Ishikawa (cell line): ENCODE results near the gene FGD3.

ENCODE experiments used
- CEBPB ChIP-seq: IDR thresholded peaks from 2 replicates; pipeline ENCODE4 v1.6.1; 2012
- CREB1 ChIP-seq: IDR thresholded peaks from 2 replicates; pipeline ENCODE4 v1.6.1; 2012; ENCODE audit warnings: low read depth
- EGR1 ChIP-seq: IDR thresholded peaks from 2 replicates; pipeline ENCODE4 v1.6.1; 2012
- EP300 ChIP-seq: IDR thresholded peaks from 2 replicates; pipeline ENCODE4 v1.6.1; 2012; ENCODE audit warnings: borderline replicate concordance
- FOXM1 ChIP-seq: IDR thresholded peaks from 2 replicates; pipeline ENCODE4 v1.6.1; 2012; ENCODE audit warnings: low read depth, borderline replicate concordance
- MAX ChIP-seq: IDR thresholded peaks from 2 replicates; pipeline ENCODE4 v1.6.1; 2012
- NFIC ChIP-seq: IDR thresholded peaks from 2 replicates; pipeline ENCODE4 v1.6.1; 2012
- RAD21 ChIP-seq: IDR thresholded peaks from 2 replicates; pipeline ENCODE4 v1.6.1; 2012; ENCODE audit warnings: low read depth
- TAF1 ChIP-seq: IDR thresholded peaks from 2 replicates; pipeline ENCODE4 v1.6.1; 2012; ENCODE audit warnings: low read depth, mild to moderate bottlenecking
- TCF12 ChIP-seq: IDR thresholded peaks from 2 replicates; pipeline ENCODE4 v1.6.1; 2012; ENCODE audit warnings: low read depth
- TEAD4 ChIP-seq: IDR thresholded peaks from 2 replicates; pipeline ENCODE4 v1.6.1; 2012
- YY1 ChIP-seq: IDR thresholded peaks from 2 replicates; pipeline ENCODE4 v1.6.1; 2012; ENCODE audit warnings: low read depth
- ZBTB7A ChIP-seq: IDR thresholded peaks from 2 replicates; pipeline ENCODE4 v1.6.1; 2012; ENCODE audit warnings: low read depth
- TF ChIP-seq, protein P1 (sequence below): IDR thresholded peaks from 2 replicates; pipeline ENCODE4 v1.6.1; 2012; ENCODE audit warnings: low read depth, mild to moderate bottlenecking
- TF ChIP-seq, protein P2 (sequence below): IDR thresholded peaks from 2 replicates; pipeline ENCODE4 v1.6.1; 2012

The FGD3 gene

GRCh38 chr9:92931606-92932005 is 15.7 kb upstream of the FGD3 start:
- TF ChIP-seq ZBTB7A = no peak
- TF ChIP-seq MAX = no peak
- no peak for TF ChIP-seq FOXM1
- TF ChIP-seq NFIC = no peak
- no peak for TF ChIP-seq CREB1
- TF ChIP-seq YY1 = no peak
- TF ChIP-seq EP300 = no peak
- TF ChIP-seq TAF1 = no peak
- TF ChIP-seq, protein P1, sequence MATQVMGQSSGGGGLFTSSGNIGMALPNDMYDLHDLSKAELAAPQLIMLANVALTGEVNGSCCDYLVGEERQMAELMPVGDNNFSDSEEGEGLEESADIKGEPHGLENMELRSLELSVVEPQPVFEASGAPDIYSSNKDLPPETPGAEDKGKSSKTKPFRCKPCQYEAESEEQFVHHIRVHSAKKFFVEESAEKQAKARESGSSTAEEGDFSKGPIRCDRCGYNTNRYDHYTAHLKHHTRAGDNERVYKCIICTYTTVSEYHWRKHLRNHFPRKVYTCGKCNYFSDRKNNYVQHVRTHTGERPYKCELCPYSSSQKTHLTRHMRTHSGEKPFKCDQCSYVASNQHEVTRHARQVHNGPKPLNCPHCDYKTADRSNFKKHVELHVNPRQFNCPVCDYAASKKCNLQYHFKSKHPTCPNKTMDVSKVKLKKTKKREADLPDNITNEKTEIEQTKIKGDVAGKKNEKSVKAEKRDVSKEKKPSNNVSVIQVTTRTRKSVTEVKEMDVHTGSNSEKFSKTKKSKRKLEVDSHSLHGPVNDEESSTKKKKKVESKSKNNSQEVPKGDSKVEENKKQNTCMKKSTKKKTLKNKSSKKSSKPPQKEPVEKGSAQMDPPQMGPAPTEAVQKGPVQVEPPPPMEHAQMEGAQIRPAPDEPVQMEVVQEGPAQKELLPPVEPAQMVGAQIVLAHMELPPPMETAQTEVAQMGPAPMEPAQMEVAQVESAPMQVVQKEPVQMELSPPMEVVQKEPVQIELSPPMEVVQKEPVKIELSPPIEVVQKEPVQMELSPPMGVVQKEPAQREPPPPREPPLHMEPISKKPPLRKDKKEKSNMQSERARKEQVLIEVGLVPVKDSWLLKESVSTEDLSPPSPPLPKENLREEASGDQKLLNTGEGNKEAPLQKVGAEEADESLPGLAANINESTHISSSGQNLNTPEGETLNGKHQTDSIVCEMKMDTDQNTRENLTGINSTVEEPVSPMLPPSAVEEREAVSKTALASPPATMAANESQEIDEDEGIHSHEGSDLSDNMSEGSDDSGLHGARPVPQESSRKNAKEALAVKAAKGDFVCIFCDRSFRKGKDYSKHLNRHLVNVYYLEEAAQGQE = no peak
- TF ChIP-seq, protein P2, sequence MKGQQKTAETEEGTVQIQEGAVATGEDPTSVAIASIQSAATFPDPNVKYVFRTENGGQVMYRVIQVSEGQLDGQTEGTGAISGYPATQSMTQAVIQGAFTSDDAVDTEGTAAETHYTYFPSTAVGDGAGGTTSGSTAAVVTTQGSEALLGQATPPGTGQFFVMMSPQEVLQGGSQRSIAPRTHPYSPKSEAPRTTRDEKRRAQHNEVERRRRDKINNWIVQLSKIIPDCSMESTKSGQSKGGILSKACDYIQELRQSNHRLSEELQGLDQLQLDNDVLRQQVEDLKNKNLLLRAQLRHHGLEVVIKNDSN = no peak
- no peak for TF ChIP-seq RAD21
- TF ChIP-seq EGR1 = no peak
- no peak for TF ChIP-seq TCF12
- TF ChIP-seq TEAD4 = no peak
- no peak for TF ChIP-seq CEBPB

- TF ChIP-seq, protein P2 = peak; percentile 77
- no peak for TF ChIP-seq TCF12
- no peak for TF ChIP-seq MAX
These were observed 13.0 kb upstream of the FGD3 start for GRCh38 chr9:92934321-92934720.

- TF ChIP-seq TAF1 (no peak), YY1 (no peak), ZBTB7A (no peak), TCF12 (no peak), CREB1 (no peak), TEAD4 (no peak), FOXM1 (no peak), NFIC (no peak), RAD21 (no peak), CEBPB (no peak), MAX (no peak), EGR1 (no peak)
- TF ChIP-seq, protein P2 = no peak
- TF ChIP-seq, protein P1 = no peak
These were observed 9.3 kb upstream of the FGD3 start for GRCh38 chr9:92938025-92938424.

GRCh38 chr9:92941861-92942260 is 5.5 kb upstream of the FGD3 start:
- TF ChIP-seq TEAD4 = no peak
- TF ChIP-seq, protein P2 = no peak
- no peak for TF ChIP-seq TCF12
- no peak for TF ChIP-seq CEBPB
- no peak for TF ChIP-seq EGR1
- TF ChIP-seq YY1 = no peak
- no peak for TF ChIP-seq TAF1
- no peak for TF ChIP-seq ZBTB7A
- no peak for TF ChIP-seq RAD21
- TF ChIP-seq MAX = no peak
- TF ChIP-seq FOXM1 = no peak
- TF ChIP-seq CREB1 = no peak
- no peak for TF ChIP-seq NFIC
- TF ChIP-seq EP300 = no peak
- TF ChIP-seq, protein P1 = no peak
